Measurements from ENCODE around the gene PDHA2. TPM values are rescaled to one million over a fixed set of nuclear protein-coding genes. Genes with fewer than 3 reads are reported as not detected.
"Not testable (repeated sequence)": the region's sequence is repeated elsewhere in the genome, so short reads cannot be mapped to it uniquely, and the experiment has no call there.

Gene PDHA2
- total RNA-seq = not detected

DNA sequence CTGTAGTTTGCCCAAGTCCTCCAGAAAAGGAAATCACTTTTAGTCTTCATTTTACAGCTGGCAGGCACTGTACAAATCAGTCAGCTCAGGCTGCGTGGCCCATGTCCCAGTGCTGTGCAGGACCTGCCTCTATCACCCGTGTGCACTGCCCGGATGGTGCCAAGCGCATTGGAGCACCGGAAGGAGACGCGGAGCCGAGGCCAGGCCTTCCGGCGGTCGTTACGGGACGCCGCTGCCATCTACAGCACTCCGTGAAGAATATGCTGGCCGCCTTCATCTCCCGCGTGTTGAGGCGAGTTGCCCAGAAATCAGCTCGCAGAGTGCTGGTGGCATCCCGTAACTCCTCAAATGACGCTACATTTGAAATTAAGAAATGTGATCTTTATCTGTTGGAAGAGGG lies at the start of gene PDHA2:
TSS of gene PDHA2 (plus strand) at position 203 of the 400 bp plus-strand sequence. CDS start at position 261, 58 bp downstream.
- DNase-seq (ENCODE audit: low spot score) = no peak

- no peak for DNase-seq (ENCODE audit: low spot score)
These were observed 41.9 kb upstream of the PDHA2 start for GRCh38 chr4:95798003-95798402.

DNA sequence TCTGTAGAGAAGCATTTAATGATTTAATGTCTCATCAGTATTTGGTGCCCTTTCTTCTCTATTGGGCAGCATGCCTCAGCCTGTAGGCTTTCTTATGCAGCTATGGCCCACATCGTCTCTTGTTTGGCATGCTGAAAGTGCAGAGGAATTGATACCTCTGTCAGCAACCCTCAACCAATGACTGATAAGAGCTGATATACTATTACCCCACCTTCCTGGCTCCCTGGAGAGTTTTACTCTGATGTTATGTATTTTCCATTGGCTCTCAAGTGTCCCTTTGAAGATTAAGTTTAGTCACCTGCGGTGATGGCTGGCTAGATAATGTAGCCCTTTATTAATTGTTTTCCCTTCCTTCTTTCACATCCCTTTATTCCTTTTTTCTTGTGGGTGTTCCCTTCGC lies 41.2 kb upstream of the PDHA2 start:
- no peak for DNase-seq (ENCODE audit: low spot score)

DNA sequence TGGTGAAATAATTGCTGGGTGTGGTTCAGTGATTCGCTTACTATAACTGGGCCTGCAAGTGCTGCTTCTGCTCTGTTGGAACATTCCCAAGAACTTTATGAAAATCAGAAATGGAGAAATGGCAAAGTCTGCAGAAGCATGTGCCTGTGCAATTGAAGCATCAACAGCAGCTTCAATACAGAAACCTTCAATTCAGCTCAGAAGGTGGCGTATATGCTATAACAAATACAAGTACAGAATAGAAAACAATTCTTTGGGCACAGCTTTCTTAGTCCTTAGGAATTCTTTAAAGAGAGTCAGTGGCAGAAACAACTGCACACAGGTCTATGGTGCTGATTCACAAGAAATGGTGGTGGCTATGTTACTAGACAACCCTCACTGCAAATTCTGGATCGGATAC lies 18.0 kb upstream of the PDHA2 start:
- no peak for DNase-seq (ENCODE audit: low spot score)

DNA sequence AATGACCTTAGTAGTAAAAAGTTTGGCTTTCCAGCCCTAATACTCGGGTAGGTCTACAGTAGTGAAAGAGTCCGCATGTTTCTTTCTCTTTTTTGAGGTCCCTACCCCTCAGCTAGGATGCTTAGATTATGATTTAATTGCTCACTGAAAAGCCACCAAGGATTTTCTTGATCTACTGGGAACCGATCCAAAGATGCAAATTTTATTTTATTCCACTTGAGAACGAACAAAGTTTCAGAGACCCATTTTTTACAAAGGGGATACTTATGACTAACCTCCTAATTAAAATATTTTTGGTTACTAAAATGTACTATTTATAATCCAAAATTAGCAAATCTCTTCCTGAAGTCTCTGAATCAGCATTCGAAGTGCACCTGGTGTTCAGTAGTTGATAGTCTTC lies 14.3 kb upstream of the PDHA2 start:
- no peak for DNase-seq (ENCODE audit: low spot score)

DNA sequence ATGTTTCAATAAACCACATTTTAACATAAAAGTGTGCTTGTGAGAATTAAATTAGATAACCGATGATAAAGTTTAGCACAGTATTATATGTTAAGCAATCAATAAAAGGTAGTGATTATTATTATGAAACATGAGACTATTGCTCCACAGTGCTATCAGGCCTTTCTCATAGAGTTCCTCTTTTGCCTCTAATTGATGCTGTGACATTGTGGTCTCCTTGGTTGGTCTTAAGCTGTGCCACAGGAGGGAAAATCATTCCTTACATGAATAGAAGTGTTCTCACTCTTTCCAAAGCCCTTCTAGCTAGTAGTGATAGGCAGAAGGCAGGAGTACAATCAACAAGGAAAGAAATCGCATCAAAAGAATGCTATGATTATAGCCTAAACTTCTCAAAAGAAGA lies 9.2 kb upstream of the PDHA2 start:
- DNase-seq (ENCODE audit: low spot score) = no peak

DNA sequence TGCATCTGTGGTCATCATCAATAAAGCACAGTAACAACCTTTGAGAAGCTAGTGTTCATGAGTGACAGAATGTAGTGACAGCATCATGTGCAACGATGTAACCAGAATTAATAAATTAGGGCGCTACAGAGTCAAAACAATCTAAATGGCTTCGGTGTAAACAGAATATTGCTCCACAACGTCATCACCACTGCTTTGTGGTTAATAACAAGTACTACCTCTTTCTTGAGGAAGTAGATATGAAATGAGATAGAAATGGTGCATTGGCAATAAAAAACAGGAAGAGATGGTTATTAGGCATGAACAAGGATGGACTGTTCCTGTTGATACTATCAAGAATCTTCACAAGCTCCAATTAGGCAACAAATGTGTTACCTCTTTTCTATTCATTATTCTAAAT lies 8.7 kb upstream of the PDHA2 start:
- DNase-seq (ENCODE audit: low spot score) = no peak

DNA sequence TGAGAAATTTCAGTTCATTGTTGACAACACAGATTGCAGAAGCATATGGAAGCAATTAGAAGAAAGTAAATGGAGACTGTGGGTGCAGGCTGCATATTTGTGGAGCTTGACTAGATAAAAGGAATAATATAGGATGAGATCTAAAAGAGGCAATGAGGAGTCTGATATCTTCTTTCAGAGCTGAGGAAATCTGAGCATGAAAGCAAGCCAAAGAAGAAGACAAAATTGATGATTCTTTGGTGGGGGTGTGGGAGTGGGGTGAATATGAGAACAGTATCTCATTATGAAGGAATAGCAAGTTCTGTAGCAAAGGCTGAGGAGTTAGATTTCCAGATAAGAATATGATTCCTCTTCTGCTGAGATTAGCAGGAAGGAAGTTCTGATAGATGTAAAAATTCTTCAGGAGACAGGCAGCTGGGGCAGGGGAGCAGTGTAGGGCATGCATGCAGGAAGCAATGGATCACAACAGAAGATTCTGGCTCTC lies 6.1 kb upstream of the PDHA2 start:
- DNase-seq (ENCODE audit: low spot score) = no peak

DNA sequence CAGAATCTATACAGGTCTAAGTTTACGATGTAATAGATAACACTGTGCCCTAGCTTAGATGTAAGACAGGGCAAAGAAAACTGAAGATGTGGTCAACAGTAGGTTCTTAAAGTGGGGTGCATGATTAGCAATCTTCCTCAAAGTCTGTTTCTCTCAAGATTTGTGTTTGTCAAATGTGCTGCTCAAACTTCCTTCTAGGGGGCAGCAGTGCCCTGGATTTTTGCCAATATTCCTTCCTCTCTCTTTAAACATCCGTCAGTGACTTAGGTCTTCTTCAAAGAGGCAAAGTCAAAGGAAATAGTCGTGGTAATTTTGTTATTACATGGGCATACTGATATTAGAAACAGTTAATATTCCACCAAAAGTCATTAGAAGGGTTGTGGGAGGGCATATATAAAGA lies 4.2 kb upstream of the PDHA2 start:
- DNase-seq (ENCODE audit: low spot score) = no peak

DNA sequence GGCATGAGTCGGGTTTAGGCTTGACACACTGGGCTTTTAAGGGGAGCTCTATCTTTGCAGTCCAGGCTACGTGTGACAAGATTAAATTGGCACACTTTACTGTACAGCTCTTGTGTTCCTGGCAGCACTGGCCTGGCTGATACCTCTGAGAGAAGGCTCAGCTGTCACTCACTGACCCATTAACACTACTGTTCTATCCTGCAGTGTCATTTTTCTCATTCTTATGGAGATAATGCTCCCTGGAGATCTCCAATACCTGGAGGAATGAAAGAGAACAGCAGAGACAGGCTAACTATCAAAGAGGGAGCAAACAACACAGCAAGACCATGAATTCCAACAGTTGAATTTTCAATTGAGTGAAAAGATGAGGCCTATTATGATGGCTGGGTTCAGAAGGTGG lies 1.7 kb upstream of the PDHA2 start:
- no peak for DNase-seq (ENCODE audit: low spot score)

GRCh38 chr4:95847908-95848460 lies 8.1 kb downstream of the PDHA2 start:
- DNase-seq (ENCODE audit: low spot score) = no peak

DNA sequence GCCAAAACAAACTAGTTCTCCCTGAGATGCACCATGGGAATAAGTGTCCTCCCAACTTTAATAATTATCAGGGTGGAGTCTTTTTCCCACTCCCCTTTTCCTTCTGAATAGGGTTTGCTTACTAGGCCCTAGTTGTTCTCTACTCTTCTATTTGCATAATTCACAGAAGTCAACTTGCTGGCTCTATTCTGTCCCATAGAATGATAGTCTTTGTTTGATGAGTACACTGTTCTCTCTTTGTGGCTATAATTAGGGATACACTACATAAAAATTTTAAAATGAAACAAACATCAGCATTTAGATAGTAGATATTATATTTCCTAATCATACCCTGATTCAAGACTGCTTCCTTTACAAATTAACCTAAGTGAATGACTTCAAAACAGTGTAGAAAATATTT lies 10.3 kb downstream of the PDHA2 start:
- no peak for DNase-seq (ENCODE audit: low spot score)

DNA sequence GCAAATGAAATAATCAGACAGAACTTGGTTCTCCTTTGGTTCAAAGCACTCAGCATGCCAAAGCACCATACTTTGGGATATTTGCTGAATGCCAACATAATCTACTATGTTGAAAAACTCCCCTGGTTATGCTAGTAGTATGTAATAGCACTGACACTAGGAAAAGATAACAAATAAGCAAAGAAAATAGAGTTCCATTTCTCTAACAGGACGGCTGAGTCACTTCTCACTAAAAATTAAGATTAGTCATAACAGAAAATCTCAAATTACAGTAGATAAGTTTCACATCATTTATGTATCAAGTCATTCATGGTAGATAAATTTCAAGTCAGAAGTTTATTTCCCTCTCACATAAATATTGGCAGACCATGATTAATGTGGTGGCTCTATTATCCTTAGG lies 17.9 kb downstream of the PDHA2 start:
- no peak for DNase-seq (ENCODE audit: low spot score)

DNA sequence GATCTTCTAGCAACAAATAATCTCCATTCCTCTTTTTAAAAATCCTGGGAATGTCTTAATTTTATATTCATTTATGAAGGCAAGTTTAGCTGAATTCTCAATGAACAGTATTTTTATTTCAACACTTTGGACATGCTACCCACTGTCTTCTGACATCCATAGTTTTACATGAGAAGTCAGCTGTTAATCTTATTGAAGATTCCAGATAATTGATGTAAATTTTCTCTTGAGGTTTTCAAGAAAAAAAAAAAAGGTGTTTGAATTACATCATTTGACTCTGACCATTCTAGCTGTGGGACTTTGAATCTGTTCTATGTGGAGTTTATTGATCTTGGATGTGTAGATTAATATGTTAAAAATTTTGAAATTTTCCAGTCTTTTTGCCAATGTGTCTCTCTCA lies 28.0 kb downstream of the PDHA2 start:
- DNase-seq (ENCODE audit: low spot score) = no peak

- not testable (repeated sequence) for DNase-seq (ENCODE audit: low spot score)
These were observed 29.5 kb downstream of the PDHA2 start for GRCh38 chr4:95869414-95869813.

GRCh38 chr4:95869961-95870500 lies 30.1 kb downstream of the PDHA2 start:
- no peak for DNase-seq (ENCODE audit: low spot score)

DNA sequence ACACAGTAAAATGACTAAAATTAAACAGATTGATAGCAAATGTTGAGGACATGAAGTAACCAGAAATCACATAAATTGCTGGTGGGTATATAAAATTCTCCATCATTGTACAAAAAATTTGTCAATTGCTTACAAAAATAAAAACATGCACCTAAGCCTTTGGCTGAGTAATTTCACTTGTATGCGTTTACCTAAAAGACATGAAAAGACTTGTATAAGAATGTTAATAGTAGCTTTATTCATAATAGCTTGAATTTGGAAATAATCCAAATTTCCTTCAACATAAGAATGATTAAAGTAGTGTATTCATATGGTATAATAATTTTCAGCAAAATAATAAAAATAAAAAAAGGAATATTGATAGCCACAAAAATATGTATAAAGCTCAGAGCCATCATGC lies 37.7 kb downstream of the PDHA2 start:
- DNase-seq (ENCODE audit: low spot score) = no peak

- no peak for DNase-seq (ENCODE audit: low spot score)
These were observed 47.7 kb downstream of the PDHA2 start for GRCh38 chr4:95887551-95887950.

DNA sequence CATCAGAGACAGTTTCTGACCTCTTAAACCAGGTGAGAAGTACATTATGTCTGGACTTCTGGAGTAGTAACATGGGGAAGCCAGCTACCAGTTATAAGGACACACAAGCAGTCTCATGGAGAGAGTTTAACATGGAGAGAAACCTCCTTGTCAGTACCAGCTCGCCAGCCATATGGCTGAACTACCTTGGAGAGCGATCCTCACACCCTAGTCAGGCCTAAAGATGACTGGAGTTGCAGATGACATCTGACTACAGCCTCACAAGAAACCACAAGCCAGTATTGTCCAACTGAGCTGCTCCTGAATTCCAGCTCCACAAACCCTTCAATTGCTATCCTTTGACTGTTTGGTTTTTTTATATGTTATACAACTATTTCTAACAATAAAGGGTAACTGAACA lies 49.8 kb downstream of the PDHA2 start:
- no peak for DNase-seq (ENCODE audit: low spot score)
